GM19238 (cell line): ENCODE results near the gene ANGPTL8.

Experiments used
- DNase-seq: peaks from one replicate; pipeline ENCODE4 v3.0.0; 2011; ENCODE audit warnings: low spot score; ENCODE audit not compliant: insufficient read length

ANGPTL8 gene

GRCh38 chr19:11239377-11240000 lies at the start of gene ANGPTL8:
TSS of gene ANGPTL8 (plus strand) at chr19:11239619. CDS start at chr19:11239638, 19 bp downstream.
- DNase-seq: no peak

- no peak for DNase-seq
Observed at GRCh38 chr19:11190501-11190900, 48.9 kb upstream of the ANGPTL8 start.

- peak; percentile 49 for DNase-seq
Observed at GRCh38 chr19:11191273-11191755, 48.1 kb upstream of the ANGPTL8 start.

- DNase-seq: no peak
Observed at GRCh38 chr19:11191934-11192333, 47.5 kb upstream of the ANGPTL8 start.

GRCh38 chr19:11192957-11193939 lies 46.2 kb upstream of the ANGPTL8 start:
- DNase-seq: no peak

- DNase-seq: no peak
Observed at GRCh38 chr19:11194173-11194572, 45.2 kb upstream of the ANGPTL8 start.

GRCh38 chr19:11194656-11195558 lies 44.5 kb upstream of the ANGPTL8 start:
- DNase-seq: peak; percentile 48

GRCh38 chr19:11195681-11196080 lies 43.7 kb upstream of the ANGPTL8 start:
- no peak for DNase-seq

GRCh38 chr19:11196406-11197287 lies 42.8 kb upstream of the ANGPTL8 start:
- DNase-seq: no peak

GRCh38 chr19:11197291-11198174 lies 41.9 kb upstream of the ANGPTL8 start, which contains the start of gene KANK2:
TSS of gene KANK2 (minus strand) at chr19:11197545. CDS start at chr19:11194511, 3,034 bp downstream.
- DNase-seq: peak; percentile 98

- DNase-seq: no peak
Observed at GRCh38 chr19:11198175-11198534, 41.3 kb upstream of the ANGPTL8 start.

- DNase-seq: no peak
Observed at GRCh38 chr19:11198769-11199424, 40.5 kb upstream of the ANGPTL8 start.

GRCh38 chr19:11199517-11199916 lies 39.9 kb upstream of the ANGPTL8 start:
- no peak for DNase-seq

GRCh38 chr19:11200015-11200574 lies 39.3 kb upstream of the ANGPTL8 start:
- DNase-seq: no peak

- DNase-seq: no peak
Observed at GRCh38 chr19:11200931-11201330, 38.5 kb upstream of the ANGPTL8 start.

- DNase-seq: no peak
Observed at GRCh38 chr19:11201791-11202190, 37.6 kb upstream of the ANGPTL8 start.

- DNase-seq: no peak
Observed at GRCh38 chr19:11202488-11203193, 36.8 kb upstream of the ANGPTL8 start.
